Stimulated activated CD8-positive, alpha-beta memory T cell treated with anti-CD3 and anti-CD28 coated beads, Interleukin-4, amount 100 ng/mL, for 1 hour (primary cell): ENCODE data around the gene GPR3.

Source experiments
- DNase-seq, 2 donors: peaks; one replicate each; pipeline ENCODE4 v3.0.0-alpha.2; 2020; ENCODE audit warnings: low read depth in 2 of 2, low spot score in 1 of 2

GPR3 gene

GRCh38 chr1:27358038-27358927 lies 34.1 kb upstream of the GPR3 start:
- no peak for DNase-seq

- DNase-seq: no peak
Measured at GRCh38 chr1:27358928-27359313, 33.5 kb upstream of the GPR3 start.

- DNase-seq: no peak
Measured at GRCh38 chr1:27359822-27360158, 32.6 kb upstream of the GPR3 start.

GRCh38 chr1:27360159-27361043 lies 32.0 kb upstream of the GPR3 start:
- DNase-seq: no peak

- DNase-seq: no peak
Measured at GRCh38 chr1:27361044-27361402, 31.4 kb upstream of the GPR3 start.

- no peak for DNase-seq
Measured at GRCh38 chr1:27361553-27361952, 30.9 kb upstream of the GPR3 start.

GRCh38 chr1:27363766-27364695 lies 28.4 kb upstream of the GPR3 start:
- no peak for DNase-seq

- DNase-seq: no peak
Measured at GRCh38 chr1:27364696-27365371, 27.6 kb upstream of the GPR3 start.

GRCh38 chr1:27365372-27366112 lies 26.9 kb upstream of the GPR3 start:
- peak; percentile 61 to 67 for DNase-seq

GRCh38 chr1:27366113-27366410 lies 26.4 kb upstream of the GPR3 start:
- DNase-seq: no peak

GRCh38 chr1:27366411-27367159 lies 25.8 kb upstream of the GPR3 start, which contains the start of gene MAP3K6:
MAP3K6 (minus strand) TSS chr1:27366961; CDS start chr1:27366597, 364 bp downstream.
- no peak for DNase-seq

GRCh38 chr1:27367160-27367650 lies 25.2 kb upstream of the GPR3 start:
- no peak for DNase-seq

- DNase-seq: no peak
Measured at GRCh38 chr1:27368869-27369582, 23.4 kb upstream of the GPR3 start.

- no peak for DNase-seq
Measured at GRCh38 chr1:27372022-27372807, 20.2 kb upstream of the GPR3 start.

GRCh38 chr1:27372808-27373690 lies 19.4 kb upstream of the GPR3 start:
- no peak for DNase-seq

GRCh38 chr1:27374362-27375086 lies 17.9 kb upstream of the GPR3 start, which contains the start of gene FCN3:
FCN3 (minus strand) TSS chr1:27374824; CDS start chr1:27374818, 6 bp downstream.
- DNase-seq: no peak
